ENCODE results near the gene TPCN2. TPM values are rescaled to one million over a fixed set of nuclear protein-coding genes. Genes with fewer than 3 reads are reported as not detected.

Gene TPCN2
- total RNA-seq, 1 experiment from 2014 or later, result 63.6 TPM

GRCh38 chr11:69089258-69089657 lies 40.5 kb downstream of the TPCN2 start:
- Histone ChIP-seq H3K4me3 (ENCODE audit: low read depth, low read length) (no peak overlapping the region), H3K4me1 (no peaks in the 10 kb centered on the region), H3K36me3 (ENCODE audit: control insufficient read depth, insufficient read depth, low read length) (peaks cover 9% of the 10 kb centered on the region), H3K27me3 (replicated peaks; ENCODE audit: control insufficient read depth, insufficient read depth, low read length) (no peaks in the 10 kb centered on the region), H3K9me3 (no peaks in the 10 kb centered on the region)
- H3K27ac Mint-ChIP-seq (ENCODE audit: unreplicated experiment), result no peak overlapping the region
- BruUV-seq (replicated peaks), result no TSS peak
- DNase-seq, result no peak
- POLR2A ChIA-PET, result no interaction called here
- H3K4me3 Mint-ChIP-seq (ENCODE audit: unreplicated experiment), result no peak overlapping the region
- CTCF ChIA-PET, result interaction anchor here (0.6 to 0.8 kb wide), 2 partner anchors 32 to 478 kb away, joined by 3 to 11 read pairs; no protein-coding TSS in a partner anchor
- no peaks in the 10 kb centered on the region for H3K27me3 Mint-ChIP-seq (ENCODE audit: insufficient read depth, unreplicated experiment)
- H3K36me3 Mint-ChIP-seq (ENCODE audit: insufficient read depth, unreplicated experiment), result peaks cover 45% of the 10 kb centered on the region
- intact Hi-C loops (cut with micrococcal nuclease; ENCODE audit: unreplicated experiment), result loop anchor here (2.0 to 10.0 kb wide), 2 partner anchors 324 to 454 kb away; no protein-coding TSS in a partner anchor
- TF ChIP-seq CTCF (IDR thresholded peaks at IDR 0.05; ENCODE audit: insufficient read depth in 1 of 2, low read depth in 1 of 2, low read length in 1 of 2, severe bottlenecking in 1 of 2, unreplicated experiment in 1 of 2), result no peak
- no peaks in the 10 kb centered on the region for H3K9me3 Mint-ChIP-seq (ENCODE audit: unreplicated experiment)
- no peaks in the 10 kb centered on the region for H3K4me1 Mint-ChIP-seq (ENCODE audit: low read depth, unreplicated experiment)

DNA sequence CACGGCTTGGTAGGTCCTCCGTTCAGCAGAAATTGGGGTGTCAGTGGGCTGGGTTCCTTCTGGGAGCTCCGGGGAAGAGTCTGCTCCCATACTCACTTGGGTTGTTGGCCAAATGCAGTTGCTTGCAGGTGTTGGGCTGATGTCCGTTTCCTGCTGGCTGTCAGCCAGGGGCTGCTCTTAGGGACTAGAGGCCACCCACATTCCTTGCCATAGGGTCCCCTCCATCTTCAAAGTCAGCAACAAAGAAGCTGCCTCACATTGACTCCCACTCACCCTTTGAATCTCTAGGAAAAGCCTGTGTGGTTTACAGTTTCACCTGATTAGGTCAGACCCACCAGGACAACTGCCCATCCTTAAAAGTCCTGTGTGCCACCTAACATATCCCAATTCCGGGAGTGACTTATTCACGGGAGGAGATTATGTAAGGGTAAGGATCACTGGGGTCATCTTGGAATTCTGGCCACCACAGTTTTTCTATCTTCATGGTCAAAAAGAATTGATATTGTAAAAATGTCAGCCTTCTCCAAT lies 43.0 kb downstream of the TPCN2 start:
- POLR2A ChIA-PET, result no interaction called here
- no peaks in the 10 kb centered on the region for H3K4me1 ChIP-seq
- no TSS peak for BruUV-seq (replicated peaks)
- no peak for DNase-seq
- no peak for TF ChIP-seq CTCF (IDR thresholded peaks at IDR 0.05; ENCODE audit: insufficient read depth in 1 of 2, low read depth in 1 of 2, low read length in 1 of 2, severe bottlenecking in 1 of 2, unreplicated experiment in 1 of 2)
- Mint-ChIP-seq H3K27ac (ENCODE audit: unreplicated experiment) (no peak overlapping the region), H3K4me3 (ENCODE audit: unreplicated experiment) (no peak overlapping the region), H3K9me3 (ENCODE audit: unreplicated experiment) (no peaks in the 10 kb centered on the region), H3K4me1 (ENCODE audit: low read depth, unreplicated experiment) (no peaks in the 10 kb centered on the region), H3K27me3 (ENCODE audit: insufficient read depth, unreplicated experiment) (no peaks in the 10 kb centered on the region), H3K36me3 (ENCODE audit: insufficient read depth, unreplicated experiment) (peaks cover 48% of the 10 kb centered on the region)
- H3K27me3 ChIP-seq (replicated peaks; ENCODE audit: control insufficient read depth, insufficient read depth, low read length), result no peaks in the 10 kb centered on the region
- no peaks in the 10 kb centered on the region for H3K9me3 ChIP-seq
- CTCF ChIA-PET, result no interaction called here
- intact Hi-C loops (cut with micrococcal nuclease; ENCODE audit: unreplicated experiment), result no loop called here
- peaks cover 9% of the 10 kb centered on the region for H3K36me3 ChIP-seq (ENCODE audit: control insufficient read depth, insufficient read depth, low read length)
- no peak overlapping the region for H3K4me3 ChIP-seq (ENCODE audit: low read depth, low read length)

- H3K27me3 Mint-ChIP-seq (ENCODE audit: insufficient read depth, unreplicated experiment), result no peaks in the 10 kb centered on the region
- no TSS peak for BruUV-seq (replicated peaks)
- no peaks in the 10 kb centered on the region for H3K27me3 ChIP-seq (replicated peaks; ENCODE audit: control insufficient read depth, insufficient read depth, low read length)
- no peaks in the 10 kb centered on the region for H3K4me1 Mint-ChIP-seq (ENCODE audit: low read depth, unreplicated experiment)
- no peak overlapping the region for H3K4me3 Mint-ChIP-seq (ENCODE audit: unreplicated experiment)
- H3K27ac Mint-ChIP-seq (ENCODE audit: unreplicated experiment), result no peak overlapping the region
- H3K36me3 Mint-ChIP-seq (ENCODE audit: insufficient read depth, unreplicated experiment), result peaks cover 52% of the 10 kb centered on the region
- ChIA-PET CTCF (no interaction called here), POLR2A (no interaction called here)
- no peaks in the 10 kb centered on the region for H3K9me3 ChIP-seq
- H3K9me3 Mint-ChIP-seq (ENCODE audit: unreplicated experiment), result no peaks in the 10 kb centered on the region
- DNase-seq, result no peak
- intact Hi-C loops (cut with micrococcal nuclease; ENCODE audit: unreplicated experiment), result no loop called here
- H3K36me3 ChIP-seq (ENCODE audit: control insufficient read depth, insufficient read depth, low read length), result peaks cover 9% of the 10 kb centered on the region
- no peak overlapping the region for H3K4me3 ChIP-seq (ENCODE audit: low read depth, low read length)
- no peak for TF ChIP-seq CTCF (IDR thresholded peaks at IDR 0.05; ENCODE audit: insufficient read depth in 1 of 2, low read depth in 1 of 2, low read length in 1 of 2, severe bottlenecking in 1 of 2, unreplicated experiment in 1 of 2)
- no peaks in the 10 kb centered on the region for H3K4me1 ChIP-seq
Observed at GRCh38 chr11:69092263-69092662, 43.5 kb downstream of the TPCN2 start.

All from Caco-2 (cell line).